Midbrain (tissue), 1 donor: ENCODE results near the gene SCYGR8.

Experiments used
- DNase-seq: peaks from one replicate; lab custom pipeline; 2025; lab: John Stamatoyannopoulos, UW

Gene SCYGR8

GRCh38 chr2:227761740-227762476 is 16.2 kb downstream of the SCYGR8 start:
- DNase-seq: no peak

DNA sequence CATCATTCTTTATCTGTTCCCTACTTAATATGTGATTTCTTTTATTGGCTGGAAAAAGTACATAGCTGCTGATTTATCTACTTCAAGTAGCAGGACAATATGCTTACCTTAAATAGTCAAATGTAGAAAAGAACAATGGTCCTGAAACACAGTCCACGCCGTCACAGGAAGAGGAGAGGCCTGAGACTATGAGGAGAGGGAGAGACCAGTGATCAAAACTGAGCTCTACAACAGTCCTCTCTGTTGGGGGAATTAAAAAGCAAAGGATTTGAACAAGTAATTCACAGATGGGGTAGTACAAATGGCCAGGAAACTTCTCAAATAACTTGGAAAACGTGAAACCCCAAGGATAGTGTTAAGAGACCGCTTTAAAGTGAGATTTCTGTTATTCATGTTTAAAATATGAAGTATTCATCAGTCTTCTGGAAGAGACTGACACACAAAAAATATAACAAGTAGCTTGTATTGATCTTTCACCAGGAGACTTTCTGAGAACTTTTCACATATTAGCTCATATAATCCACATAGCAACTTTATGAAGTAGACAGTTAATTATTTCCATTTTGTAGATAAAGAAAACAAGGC is 20.2 kb downstream of the SCYGR8 start:
- DNase-seq: no peak

GRCh38 chr2:227766373-227766883 is 20.7 kb downstream of the SCYGR8 start:
- peak; percentile 74 for DNase-seq

DNA sequence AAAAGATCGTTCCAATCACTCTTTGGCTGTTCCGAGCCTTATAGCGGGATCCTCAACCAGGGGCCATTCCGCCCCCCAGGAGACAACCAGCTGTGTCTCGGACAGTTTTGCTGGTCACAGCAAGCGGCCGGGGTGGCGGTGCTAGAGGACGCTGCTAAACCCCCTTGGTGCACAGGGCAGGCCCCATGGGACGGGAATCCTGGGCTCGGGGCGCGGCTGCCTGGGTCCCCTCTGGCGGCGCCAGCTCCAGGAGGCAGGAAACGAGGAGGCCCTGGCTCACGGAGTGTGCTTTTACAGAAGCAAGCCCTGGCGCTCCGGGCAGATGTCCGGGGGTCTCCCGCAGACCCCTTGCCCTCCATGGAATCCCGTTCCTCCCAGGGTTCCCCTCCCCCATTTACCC is 22.1 kb downstream of the SCYGR8 start:
- no peak for DNase-seq

DNA sequence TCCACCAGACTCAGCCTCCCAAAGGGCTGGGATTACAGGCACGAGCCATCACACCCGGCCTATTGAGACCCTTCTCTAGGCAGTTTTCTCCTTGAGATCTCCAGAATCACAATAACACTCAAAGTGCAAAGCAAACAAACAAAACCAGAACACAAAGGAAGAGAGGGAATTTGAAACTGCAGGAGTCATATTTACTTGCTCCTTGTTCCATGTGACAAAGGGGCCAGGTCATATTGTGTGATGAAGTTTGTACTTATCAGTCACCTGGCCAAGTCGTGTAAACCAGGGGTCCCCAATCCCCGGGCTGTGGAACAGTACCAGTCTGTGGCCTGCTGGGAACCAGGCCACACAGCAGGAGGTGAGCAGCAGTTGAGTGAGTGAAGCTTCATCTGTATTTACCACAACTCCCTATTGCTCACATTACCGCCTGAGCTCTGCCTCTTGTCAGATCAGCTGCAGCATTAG is 26.5 kb downstream of the SCYGR8 start:
- DNase-seq: no peak

DNA sequence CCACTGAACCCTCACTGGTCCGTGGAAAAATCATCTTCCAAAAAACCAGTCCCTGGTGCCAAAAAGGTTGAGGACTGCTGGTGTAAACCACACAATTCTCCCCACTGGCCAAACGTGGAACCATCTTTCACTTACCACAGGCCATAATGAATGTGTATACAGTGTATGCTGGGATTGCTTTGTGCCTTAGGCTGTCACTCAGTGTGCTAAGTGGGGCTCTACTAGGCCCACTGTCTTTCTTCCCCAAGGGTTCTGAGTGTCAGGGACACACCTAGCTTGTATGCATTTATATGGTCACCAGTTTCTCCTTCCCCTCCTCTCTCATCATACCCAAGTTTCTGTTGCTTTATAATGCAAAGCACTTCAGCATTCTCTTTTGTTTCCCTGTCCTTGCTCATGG is 27.2 kb downstream of the SCYGR8 start:
- DNase-seq: no peak

- no peak for DNase-seq
These were observed 28.4 kb downstream of the SCYGR8 start for GRCh38 chr2:227774011-227774624.

DNA sequence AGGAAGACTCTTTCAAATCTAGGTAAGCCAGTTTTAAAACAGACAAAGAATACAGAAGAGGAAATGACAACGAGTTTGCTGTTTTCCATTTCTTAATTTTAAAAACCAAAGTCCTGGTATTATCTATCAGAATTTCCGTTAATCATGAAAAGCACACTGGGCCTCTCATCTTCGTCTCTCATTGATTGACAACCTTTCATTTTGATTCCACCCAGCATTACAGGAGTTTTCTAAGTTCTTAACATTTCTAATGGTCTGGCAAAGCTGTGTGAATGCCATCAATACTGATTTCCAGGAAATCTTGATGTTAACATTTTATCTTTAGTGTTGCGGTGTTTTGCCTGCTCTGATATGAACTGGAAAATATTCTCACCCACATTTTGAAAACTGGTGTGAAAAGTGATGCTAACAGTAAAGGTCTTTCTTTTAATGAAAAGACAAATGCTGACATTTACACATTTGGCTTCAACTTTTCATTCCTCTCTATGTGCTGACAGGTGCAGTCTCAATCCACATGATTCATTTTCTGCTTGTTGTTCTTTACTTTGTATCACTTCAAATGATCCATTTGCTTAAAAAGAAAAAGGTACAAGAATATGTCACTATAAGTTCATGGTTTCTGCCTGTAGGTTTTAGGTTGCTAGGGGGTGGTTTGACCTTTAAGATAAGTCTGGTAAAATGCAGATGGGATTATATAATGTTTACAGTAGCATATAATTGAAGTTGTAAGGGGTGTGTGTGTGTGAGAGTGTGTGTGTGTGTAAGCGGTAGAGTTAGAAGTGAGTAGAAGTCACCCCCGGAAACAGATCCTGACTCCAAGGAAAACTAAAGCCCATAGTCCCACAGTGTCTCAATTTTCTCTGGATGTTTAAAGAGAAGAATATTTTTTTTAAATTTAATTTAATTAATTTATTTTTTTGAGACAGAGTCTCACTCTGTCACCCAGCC is 29.5 kb downstream of the SCYGR8 start:
- DNase-seq: no peak

DNA sequence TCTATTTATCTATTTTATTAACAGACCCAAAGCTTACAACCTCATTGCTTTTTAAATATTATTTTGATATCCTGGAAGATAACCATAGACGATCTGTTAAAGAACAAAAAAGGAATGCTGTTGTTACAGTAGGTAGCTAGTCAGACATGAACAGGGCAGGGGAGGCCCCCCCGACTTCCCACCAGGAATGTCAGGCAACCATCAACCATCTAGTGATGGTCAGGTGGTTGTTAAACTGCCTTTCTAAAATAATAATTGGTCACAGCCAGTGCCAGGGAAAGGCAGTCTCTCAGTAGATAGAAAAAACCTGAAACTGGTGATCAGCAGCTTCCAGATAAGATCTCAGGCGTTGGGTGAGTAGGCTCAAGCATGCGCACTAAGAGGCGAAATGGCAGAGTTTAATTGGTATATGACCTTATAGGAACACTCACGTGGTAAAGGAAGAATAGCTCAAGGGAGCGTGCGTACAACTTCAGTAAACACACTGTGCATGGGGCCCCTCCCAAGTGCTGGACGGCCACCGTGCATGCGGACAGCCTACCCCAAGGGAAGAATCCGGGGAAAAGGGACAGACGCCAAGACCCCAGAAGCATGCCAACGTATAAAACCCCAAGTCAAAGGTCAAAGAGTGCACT is 35.4 kb downstream of the SCYGR8 start:
- DNase-seq: no peak

DNA sequence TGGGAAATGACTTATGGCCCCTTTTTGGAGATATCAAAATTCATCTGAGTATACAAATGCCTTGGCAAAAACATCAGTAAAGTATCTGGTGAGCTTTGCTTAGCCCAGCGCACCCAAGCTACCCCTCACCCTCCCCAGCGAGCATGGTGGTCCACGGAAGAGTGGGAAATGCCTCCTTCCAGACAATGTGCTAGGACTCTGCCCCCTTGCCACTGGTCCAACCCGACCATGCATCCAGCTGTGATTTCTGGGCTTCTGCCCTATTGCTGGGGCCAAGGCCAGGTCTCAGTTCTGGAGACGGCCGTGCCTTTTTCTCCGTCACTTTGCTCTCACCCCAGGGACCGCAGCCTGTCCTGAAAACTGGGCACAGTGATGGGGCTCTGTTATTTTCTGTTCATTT is 36.1 kb downstream of the SCYGR8 start:
- DNase-seq: no peak

- no peak for DNase-seq
These were observed 37.1 kb downstream of the SCYGR8 start for GRCh38 chr2:227782804-227783203.

DNA sequence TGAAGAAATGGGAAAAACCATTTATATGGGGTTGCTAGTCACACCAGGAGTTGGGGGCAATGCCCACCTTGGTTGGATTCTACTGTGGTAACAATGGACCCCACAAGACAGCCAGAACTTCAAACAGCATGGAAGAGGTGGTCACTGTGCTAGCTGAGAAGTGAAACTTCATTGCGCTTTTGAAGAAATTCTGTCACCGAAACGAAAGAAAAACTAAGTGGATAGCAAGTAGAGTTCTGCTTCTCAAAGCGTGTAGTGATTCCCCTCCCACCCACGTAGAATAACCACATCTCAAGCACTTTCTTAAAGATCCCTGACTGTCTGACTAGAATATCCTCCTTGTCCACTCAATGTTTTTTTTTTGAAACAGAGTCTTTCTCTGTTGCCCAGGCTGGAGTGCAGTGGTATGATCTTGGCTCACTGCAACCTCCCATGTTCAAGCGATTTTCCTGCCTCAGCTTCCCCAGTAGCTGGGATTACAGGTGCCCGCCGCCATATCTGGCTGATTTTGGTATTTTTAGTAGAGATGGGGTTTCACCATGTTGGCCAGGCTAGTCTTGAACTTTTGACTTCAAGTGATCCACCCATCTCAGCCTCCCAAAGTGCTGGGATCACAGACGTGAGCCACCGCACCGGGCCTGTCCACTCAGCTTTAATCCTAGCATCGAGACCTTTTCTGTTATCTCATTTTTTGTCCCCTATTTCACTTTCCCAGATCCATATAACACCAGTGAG is 37.9 kb downstream of the SCYGR8 start:
- DNase-seq: peak; percentile 16

- no peak for DNase-seq
These were observed 39.6 kb downstream of the SCYGR8 start for GRCh38 chr2:227785293-227785692.

DNA sequence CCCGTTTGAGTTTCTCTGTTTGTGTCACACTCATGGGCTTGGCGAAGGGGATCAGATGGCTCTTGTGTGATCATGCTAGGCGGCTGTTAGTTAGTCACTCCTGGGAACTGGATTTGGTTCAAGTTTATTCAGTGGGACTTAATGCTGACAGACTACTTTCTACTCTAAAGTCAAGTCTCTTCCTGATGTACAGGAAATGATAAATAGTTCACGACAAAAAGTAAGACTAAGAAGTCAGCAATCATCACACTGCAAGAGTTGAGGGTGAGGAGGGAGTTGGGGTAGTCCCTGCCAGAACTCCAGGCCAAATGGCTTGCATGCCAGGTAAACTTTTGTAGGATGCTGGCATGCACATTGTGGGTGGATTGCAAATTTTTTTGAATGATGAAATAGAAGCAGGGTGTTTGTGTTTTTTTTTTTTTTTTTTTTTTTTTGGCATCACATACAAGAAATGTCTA is 42.9 kb downstream of the SCYGR8 start:
- DNase-seq: no peak

GRCh38 chr2:227789803-227790202 is 44.1 kb downstream of the SCYGR8 start:
- no peak for DNase-seq

DNA sequence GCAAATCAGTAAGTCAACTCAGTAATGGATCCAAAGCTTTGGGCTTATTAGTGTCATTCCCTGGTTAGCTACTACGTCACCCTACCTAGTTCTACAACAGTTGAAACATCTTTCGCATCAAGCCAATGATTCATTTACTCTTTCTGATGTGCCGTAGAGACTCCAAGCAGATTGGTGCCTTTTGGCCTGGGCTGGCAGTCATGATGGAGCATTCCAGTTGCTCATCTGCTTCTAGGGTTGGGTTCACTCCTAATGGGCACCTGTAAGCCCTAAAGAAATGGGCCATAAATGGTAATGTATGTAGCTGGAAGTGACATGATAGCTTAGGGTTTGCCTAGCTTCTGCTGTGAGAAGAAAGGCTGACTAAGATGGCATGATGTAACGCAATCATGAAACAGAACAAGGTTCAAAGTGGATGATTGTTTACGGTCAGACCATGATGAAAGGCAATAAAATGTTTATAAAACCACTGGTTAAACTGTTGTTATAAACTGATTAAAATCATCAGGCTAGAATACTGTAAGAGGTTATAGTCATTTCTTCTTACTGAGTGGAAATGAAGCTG is 47.5 kb downstream of the SCYGR8 start:
- no peak for DNase-seq
